ENCODE measurements around the gene PUM1. TPM values are rescaled to one million over a fixed set of nuclear protein-coding genes. Genes with fewer than 3 reads are reported as not detected.

The PUM1 gene
- total RNA-seq, 1 donor from 2014 or later: 88.6 TPM

DNA sequence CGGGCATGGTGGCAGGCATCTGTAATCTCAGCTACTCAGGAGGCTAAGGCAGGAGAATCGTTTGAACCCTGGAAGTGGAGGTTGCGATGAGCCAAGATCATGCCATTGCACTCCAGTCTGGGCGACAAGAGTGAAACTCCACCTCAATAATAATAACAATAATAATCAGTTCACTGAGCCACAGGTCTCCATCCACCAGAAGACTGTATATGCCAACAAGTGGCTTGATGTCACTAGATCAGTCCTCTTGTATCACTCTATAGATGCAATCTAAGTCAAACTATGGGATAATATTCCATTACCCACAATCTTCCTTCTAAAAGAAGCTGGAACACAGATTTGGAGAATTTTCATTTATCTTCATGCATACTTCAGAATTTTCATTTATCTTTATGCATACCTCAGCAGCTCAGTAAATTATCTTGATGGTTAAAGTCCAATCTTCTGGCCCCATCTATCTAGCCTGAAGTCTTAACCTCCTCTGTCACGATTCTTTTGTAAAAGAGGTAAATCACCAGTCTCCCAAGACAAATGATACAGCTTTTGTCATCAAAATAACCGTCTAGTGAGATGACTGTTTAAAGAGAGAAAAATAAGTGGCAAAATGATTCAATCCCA, 61.8 kb downstream of the PUM1 start:
- intact Hi-C loops (cut with DNase I): no loop called here
- H3K27me3 ChIP-seq: no peaks in the 10 kb centered on the region
- no peak overlapping the region for H3K4me3 ChIP-seq
- no peak overlapping the region for H3K27ac ChIP-seq
- H3K4me1 ChIP-seq: peaks cover 42% of the 10 kb centered on the region
- H3K36me3 ChIP-seq: peaks cover 0 to 15% of the 10 kb centered on the region in 2 donors
- no peak for DNase-seq (ENCODE audit: extremely low spot score in 2 of 2)
- no peaks in the 10 kb centered on the region for H3K9me3 ChIP-seq
- TF ChIP-seq CTCF (IDR thresholded peaks at IDR 0.05) (no peak), POLR2AphosphoS5 (IDR thresholded peaks at IDR 0.05; ENCODE audit: insufficient read depth in 1 of 2, low read depth in 1 of 2) (no peak), POLR2A (IDR thresholded peaks at IDR 0.05) (no peak)

DNA sequence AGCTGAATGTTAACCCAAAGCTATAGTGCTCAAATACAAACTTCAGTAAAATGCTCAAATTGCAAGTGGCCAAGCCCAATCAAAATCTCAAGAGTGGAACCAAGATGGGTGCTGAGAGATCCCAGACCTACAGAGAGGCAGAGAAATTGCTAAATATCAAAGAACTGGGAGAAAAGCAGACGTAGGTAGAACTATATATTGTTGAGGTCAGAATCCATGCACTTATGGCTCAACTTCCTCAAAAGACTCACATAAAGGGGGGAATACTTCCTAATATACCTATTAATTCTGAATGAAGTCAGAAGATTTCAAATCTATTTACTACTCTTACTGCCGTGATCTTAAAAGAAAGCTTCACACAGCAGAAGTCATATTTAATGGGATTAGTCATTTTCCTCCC, 65.2 kb downstream of the PUM1 start:
- peaks cover 0 to 10% of the 10 kb centered on the region in 2 donors for H3K36me3 ChIP-seq
- peaks cover 28% of the 10 kb centered on the region for H3K4me1 ChIP-seq
- no peak for DNase-seq (ENCODE audit: extremely low spot score in 2 of 2)
- no peak overlapping the region for H3K4me3 ChIP-seq
- no peaks in the 10 kb centered on the region for H3K27me3 ChIP-seq
- H3K27ac ChIP-seq: no peak overlapping the region
- no peak for TF ChIP-seq CTCF (IDR thresholded peaks at IDR 0.05)
- intact Hi-C loops (cut with DNase I): no loop called here
- H3K9me3 ChIP-seq: no peaks in the 10 kb centered on the region

- intact Hi-C loops (cut with DNase I): no loop called here
- peaks cover 0 to 10% of the 10 kb centered on the region in 2 donors for H3K36me3 ChIP-seq
- peaks cover 28% of the 10 kb centered on the region for H3K4me1 ChIP-seq
- H3K27ac ChIP-seq: no peak overlapping the region
- DNase-seq (ENCODE audit: extremely low spot score in 2 of 2): no peak
- no peaks in the 10 kb centered on the region for H3K9me3 ChIP-seq
- TF ChIP-seq CTCF (IDR thresholded peaks at IDR 0.05) (no peak), POLR2AphosphoS5 (IDR thresholded peaks at IDR 0.05; ENCODE audit: insufficient read depth in 1 of 2, low read depth in 1 of 2) (no peak), POLR2A (IDR thresholded peaks at IDR 0.05) (no peak)
- no peak overlapping the region for H3K4me3 ChIP-seq
- H3K27me3 ChIP-seq: no peaks in the 10 kb centered on the region
Observed at GRCh38 chr1:30998887-30999286, 66.6 kb downstream of the PUM1 start.

- no peak for TF ChIP-seq CTCF (IDR thresholded peaks at IDR 0.05)
- TF ChIP-seq POLR2A (IDR thresholded peaks at IDR 0.05): no peak
- Histone ChIP-seq H3K4me3 (no peak overlapping the region), H3K9me3 (no peaks in the 10 kb centered on the region), H3K27me3 (no peaks in the 10 kb centered on the region), H3K4me1 (peaks cover 34% of the 10 kb centered on the region), H3K27ac (no peak overlapping the region), H3K36me3 (peaks cover 0 to 10% of the 10 kb centered on the region in 2 donors)
- intact Hi-C loops (cut with DNase I): no loop called here
- no peak for DNase-seq (ENCODE audit: extremely low spot score in 2 of 2)
Observed at GRCh38 chr1:30998171-30998570, 67.3 kb downstream of the PUM1 start.

DNA sequence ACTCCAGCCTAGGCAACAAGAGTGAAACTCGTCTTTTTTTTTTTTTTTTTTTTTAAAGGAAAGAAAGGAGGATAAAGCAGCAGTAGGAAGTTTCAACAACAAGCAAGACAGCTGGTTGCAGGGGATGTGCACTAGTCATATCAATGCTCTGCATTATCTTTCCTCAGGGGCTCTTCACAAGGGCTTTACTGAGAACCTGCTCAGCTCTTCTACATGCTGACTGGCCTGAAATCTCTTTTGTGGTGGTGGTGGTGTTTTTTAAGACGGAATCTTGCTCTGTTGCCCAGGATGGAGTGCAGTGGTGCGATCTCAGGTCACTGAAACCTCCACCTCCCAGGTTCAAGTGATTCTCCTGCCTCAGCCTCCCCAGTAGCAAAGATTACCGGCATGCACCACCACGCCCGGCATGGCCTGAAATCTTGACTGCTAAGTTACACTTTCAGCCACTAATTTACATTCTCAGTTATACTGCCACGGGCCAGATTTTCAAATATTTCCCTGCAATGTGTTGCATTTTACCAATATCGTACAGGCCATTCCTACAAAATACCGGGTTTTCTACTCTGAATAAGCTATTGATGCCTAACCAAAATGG, 68.0 kb downstream of the PUM1 start:
- Histone ChIP-seq H3K9me3 (no peaks in the 10 kb centered on the region), H3K4me1 (peaks cover 36% of the 10 kb centered on the region), H3K27me3 (no peaks in the 10 kb centered on the region), H3K4me3 (no peak overlapping the region), H3K27ac (no peak overlapping the region), H3K36me3 (peaks cover 0 to 10% of the 10 kb centered on the region in 2 donors)
- no peak for DNase-seq (ENCODE audit: extremely low spot score in 2 of 2)
- intact Hi-C loops (cut with DNase I): no loop called here
- TF ChIP-seq CTCF (IDR thresholded peaks at IDR 0.05) (no peak), POLR2A (IDR thresholded peaks at IDR 0.05) (no peak), POLR2AphosphoS5 (IDR thresholded peaks at IDR 0.05; ENCODE audit: insufficient read depth in 1 of 2, low read depth in 1 of 2) (no peak)

All from vagina (tissue), 2 donors.